Measurements from ENCODE around the gene NCOA1. TPM values are rescaled to one million over a fixed set of nuclear protein-coding genes. Genes with fewer than 3 reads are reported as not detected.
A peak's percentile ranks its signal among the peaks of the same experiment; 100 is the strongest.

Gene NCOA1
- total RNA-seq, 1 donor from 2014 or later = 3.4 TPM

DNA sequence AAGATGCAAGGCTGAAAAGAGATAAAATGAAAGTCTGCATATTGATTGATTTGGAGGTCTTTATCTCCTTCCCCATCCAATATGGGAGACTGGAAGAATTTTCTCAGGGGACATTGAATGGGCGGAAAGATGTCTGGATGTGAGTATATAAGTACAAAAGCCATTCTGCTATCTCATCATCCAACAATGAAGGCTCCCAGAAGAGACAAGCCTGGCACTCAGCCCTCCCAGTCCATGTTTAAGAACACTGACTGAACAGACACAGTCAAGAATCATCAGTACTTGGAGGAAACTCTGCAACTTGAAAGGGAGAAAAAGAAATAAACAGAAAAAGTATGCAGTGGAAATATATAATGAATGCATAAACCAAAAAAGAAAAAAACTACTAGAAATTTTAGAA is 221.2 kb downstream of the NCOA1 start:
- Histone ChIP-seq H3K4me3 (ENCODE audit: low read depth, low read length) (no peak overlapping the region), H3K27me3 (ENCODE audit: control insufficient read depth, insufficient read depth, low read length) (no peaks in the 10 kb centered on the region), H3K36me3 (ENCODE audit: control insufficient read depth, insufficient read depth, low read length) (no peaks in the 10 kb centered on the region)
- DNase-seq (ENCODE audit: low read depth) (no peak), FAIRE-seq (no peak)
- TF ChIP-seq, protein P1, sequence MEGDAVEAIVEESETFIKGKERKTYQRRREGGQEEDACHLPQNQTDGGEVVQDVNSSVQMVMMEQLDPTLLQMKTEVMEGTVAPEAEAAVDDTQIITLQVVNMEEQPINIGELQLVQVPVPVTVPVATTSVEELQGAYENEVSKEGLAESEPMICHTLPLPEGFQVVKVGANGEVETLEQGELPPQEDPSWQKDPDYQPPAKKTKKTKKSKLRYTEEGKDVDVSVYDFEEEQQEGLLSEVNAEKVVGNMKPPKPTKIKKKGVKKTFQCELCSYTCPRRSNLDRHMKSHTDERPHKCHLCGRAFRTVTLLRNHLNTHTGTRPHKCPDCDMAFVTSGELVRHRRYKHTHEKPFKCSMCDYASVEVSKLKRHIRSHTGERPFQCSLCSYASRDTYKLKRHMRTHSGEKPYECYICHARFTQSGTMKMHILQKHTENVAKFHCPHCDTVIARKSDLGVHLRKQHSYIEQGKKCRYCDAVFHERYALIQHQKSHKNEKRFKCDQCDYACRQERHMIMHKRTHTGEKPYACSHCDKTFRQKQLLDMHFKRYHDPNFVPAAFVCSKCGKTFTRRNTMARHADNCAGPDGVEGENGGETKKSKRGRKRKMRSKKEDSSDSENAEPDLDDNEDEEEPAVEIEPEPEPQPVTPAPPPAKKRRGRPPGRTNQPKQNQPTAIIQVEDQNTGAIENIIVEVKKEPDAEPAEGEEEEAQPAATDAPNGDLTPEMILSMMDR (IDR thresholded peaks at IDR 0.05; ENCODE audit: insufficient read depth, low read length, severe bottlenecking) = no peak

DNA sequence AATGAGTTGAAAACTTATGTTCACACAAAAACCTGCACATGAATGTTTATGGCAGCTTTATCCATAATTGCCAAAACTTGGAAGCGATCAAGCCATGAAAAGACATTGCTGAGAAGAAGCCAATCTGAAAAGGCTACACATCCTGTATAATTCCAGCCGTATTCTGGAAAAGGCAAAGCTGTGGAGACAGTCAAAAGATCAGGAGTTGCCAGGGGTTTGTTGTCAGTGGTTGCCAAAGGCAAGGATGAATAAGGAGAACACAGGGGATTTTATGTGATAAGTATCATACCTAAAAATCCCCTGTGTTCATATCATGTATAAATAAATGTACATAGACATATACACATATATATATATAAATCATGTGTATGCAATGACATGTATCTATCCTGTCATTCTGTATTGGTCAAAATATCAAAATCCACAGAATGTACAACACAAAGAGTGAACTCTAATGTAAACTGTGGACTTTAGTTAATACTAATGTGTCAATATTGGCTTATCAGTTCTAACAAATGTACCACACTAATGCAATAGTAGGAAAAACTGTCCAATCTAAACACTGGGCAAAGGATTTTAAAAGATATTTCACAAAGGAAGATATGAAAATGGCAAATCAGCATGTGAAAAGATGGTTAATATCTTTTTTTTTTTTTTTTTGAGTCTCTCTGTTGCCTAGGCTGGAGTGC is 226.4 kb downstream of the NCOA1 start:
- no peak for DNase-seq (ENCODE audit: low read depth)
- no peak overlapping the region for H3K4me3 ChIP-seq (ENCODE audit: low read depth, low read length)
- TF ChIP-seq, protein P1 (IDR thresholded peaks at IDR 0.05; ENCODE audit: insufficient read depth, low read length, severe bottlenecking) = no peak
- H3K36me3 ChIP-seq (ENCODE audit: control insufficient read depth, insufficient read depth, low read length) = no peaks in the 10 kb centered on the region
- no peaks in the 10 kb centered on the region for H3K27me3 ChIP-seq (ENCODE audit: control insufficient read depth, insufficient read depth, low read length)
- FAIRE-seq = no peak

DNA sequence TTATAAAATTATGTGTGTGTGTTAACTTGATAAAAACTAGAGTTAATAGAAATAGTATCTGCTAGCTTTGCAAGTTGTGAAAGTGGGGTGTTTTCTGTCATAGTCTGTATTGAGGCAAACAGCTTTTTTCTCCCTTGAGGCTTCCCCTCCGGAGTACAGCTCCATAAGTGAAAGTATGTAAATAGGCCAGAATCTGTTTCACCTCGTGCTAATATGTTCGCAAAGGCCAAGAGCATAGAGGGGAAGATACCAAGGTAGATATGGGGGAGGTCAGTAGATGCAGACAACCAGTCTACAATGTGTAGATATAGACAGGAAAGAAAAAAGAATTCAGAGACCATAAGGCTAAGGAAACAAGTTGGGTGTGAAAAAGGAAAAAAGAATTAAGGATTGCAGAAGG is 229.3 kb downstream of the NCOA1 start:
- Histone ChIP-seq H3K4me3 (ENCODE audit: low read depth, low read length) (no peak overlapping the region), H3K27me3 (ENCODE audit: control insufficient read depth, insufficient read depth, low read length) (no peaks in the 10 kb centered on the region), H3K36me3 (ENCODE audit: control insufficient read depth, insufficient read depth, low read length) (no peaks in the 10 kb centered on the region)
- TF ChIP-seq, protein P1 (IDR thresholded peaks at IDR 0.05; ENCODE audit: insufficient read depth, low read length, severe bottlenecking) = no peak
- FAIRE-seq = no peak
- DNase-seq (ENCODE audit: low read depth) = no peak

DNA sequence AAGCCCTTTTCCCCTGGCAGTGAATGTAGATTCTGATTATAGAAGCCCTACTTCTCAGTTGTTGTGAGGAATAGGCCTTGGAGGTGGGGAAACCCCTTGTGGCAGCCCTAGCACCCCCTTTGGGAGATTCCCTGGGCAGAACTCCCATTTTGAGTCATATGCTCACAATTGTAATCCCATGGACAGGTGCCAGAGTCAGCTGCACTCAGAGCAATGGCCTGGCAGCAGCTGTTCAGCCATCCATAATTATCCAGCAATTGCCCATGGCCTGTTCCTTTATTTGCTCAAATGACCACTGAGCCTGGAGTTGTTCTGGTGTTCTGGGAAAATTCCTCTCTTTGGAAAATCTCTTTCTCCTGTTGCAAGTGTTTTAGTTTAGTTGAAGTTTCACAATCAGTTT is 230.4 kb downstream of the NCOA1 start:
- no peaks in the 10 kb centered on the region for H3K36me3 ChIP-seq (ENCODE audit: control insufficient read depth, insufficient read depth, low read length)
- TF ChIP-seq, protein P1 (IDR thresholded peaks at IDR 0.05; ENCODE audit: insufficient read depth, low read length, severe bottlenecking) = no peak
- DNase-seq (ENCODE audit: low read depth) (peak; percentile 57), FAIRE-seq (no peak)
- no peaks in the 10 kb centered on the region for H3K27me3 ChIP-seq (ENCODE audit: control insufficient read depth, insufficient read depth, low read length)
- no peak overlapping the region for H3K4me3 ChIP-seq (ENCODE audit: low read depth, low read length)

DNA sequence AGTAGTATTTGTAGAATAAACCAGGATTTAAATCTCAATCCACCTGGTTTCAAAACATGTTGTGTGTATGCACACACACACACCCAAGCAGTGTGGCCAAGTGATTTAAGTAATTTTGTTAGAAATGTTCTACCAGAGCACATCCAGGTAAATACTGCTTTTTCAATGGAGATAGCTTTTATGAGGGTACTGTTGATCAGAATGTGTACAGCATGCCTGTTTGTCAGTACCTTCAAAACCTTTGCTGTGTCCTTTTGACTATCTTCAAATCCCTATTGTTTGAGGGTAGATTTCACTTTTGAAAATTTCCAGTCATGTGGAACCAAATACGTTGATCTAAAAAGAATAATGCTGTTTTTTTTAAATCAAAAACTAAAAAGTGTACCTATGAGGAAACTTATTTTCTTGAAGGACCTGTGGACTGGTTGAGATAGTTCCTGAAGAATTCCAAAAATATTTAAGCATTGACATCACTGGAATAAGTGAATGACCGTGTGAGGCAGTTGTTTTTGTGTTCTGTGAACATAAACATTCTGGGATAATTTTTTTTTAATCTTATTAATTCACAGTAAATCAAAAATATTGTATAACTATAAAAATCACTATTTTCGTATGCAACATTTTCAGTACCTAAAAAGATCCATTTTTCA is 231.2 kb downstream of the NCOA1 start:
- FAIRE-seq (no peak), DNase-seq (ENCODE audit: low read depth) (peak; percentile 5)
- Histone ChIP-seq H3K36me3 (ENCODE audit: control insufficient read depth, insufficient read depth, low read length) (no peaks in the 10 kb centered on the region), H3K27me3 (ENCODE audit: control insufficient read depth, insufficient read depth, low read length) (no peaks in the 10 kb centered on the region), H3K4me3 (ENCODE audit: low read depth, low read length) (no peak overlapping the region)
- TF ChIP-seq, protein P1 (IDR thresholded peaks at IDR 0.05; ENCODE audit: insufficient read depth, low read length, severe bottlenecking) = no peak

Measured in bronchial epithelial cell (primary cell).